HG03039 (cell line): ENCODE results near the gene HPN.
"Not testable (repeated sequence)": the region's sequence is repeated elsewhere in the genome, so short reads cannot be mapped to it uniquely, and the experiment has no call there.

Experiments
- ATAC-seq: cut with Tn5 transposase; IDR thresholded peaks from one replicate; pipeline ENCODE4 v1.9.1; 2021; ENCODE audit warnings: mild to moderate bottlenecking, moderate library complexity; ENCODE audit not compliant: unreplicated experiment

HPN gene

DNA sequence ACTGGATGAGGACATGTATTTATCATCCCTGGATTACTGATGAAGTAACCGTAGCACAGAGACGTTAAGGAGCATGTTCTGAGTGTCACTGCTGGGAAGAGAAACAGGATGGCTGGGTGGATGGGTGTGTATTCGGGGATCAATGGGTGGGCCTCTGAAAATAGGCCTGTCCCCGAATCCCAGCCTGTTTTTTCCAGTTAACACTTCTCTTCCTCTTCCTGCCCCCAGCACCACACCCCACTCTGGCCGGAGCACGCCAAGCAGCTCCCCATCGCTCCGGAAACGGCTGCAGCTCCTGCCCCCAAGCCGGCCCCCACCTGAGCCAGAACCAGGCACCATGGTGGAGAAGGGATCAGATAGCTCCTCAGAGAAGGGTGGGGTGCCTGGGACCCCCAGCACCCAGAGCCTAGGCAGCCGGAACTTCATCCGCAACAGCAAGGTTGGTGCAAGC is 32.6 kb upstream of the HPN start:
- ATAC-seq = no peak

DNA sequence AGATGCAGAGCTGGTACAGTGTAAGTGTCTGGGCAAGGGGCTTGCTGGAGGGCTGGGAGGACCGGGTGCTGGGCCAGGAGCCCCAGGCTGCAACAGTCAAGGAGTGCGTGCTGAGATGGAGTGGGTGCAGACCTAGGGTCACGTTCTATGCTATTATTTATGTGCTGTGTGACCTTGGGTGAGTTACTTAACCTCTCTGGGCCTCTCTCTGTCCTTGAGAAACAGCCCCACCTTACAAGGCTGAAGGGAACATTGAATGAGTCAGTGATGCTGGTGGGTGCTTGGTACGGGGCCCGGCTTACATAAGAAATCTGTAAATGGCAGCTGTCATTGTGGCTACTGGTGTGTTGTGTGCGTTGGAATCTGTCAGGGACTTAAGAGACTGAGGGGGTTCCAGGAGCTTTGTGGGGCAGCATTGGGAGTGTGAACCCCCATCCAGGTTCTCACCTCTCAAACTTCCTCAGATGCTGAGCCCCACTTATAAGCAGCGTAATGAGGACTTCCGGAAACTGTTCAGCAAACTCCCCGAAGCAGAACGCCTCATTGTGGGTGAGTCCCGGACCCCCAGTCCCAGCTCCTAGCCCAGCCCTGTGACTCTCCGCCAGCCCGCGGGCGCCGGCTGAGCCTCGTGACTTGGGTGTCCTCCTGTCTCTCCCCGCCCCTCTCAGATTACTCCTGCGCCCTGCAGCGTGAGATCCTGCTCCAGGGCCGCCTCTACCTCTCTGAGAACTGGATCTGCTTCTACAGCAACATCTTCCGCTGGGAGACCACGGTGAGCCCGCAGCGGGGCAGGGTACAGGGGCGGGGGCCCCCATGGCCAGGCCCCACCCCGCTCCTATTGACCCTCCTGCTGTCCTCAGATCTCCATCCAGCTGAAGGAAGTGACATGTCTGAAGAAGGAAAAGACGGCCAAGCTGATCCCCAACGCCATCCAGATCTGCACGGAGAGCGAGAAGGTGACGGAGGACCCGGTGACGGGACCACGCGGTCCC is 31.8 kb upstream of the HPN start:
- ATAC-seq = no peak

DNA sequence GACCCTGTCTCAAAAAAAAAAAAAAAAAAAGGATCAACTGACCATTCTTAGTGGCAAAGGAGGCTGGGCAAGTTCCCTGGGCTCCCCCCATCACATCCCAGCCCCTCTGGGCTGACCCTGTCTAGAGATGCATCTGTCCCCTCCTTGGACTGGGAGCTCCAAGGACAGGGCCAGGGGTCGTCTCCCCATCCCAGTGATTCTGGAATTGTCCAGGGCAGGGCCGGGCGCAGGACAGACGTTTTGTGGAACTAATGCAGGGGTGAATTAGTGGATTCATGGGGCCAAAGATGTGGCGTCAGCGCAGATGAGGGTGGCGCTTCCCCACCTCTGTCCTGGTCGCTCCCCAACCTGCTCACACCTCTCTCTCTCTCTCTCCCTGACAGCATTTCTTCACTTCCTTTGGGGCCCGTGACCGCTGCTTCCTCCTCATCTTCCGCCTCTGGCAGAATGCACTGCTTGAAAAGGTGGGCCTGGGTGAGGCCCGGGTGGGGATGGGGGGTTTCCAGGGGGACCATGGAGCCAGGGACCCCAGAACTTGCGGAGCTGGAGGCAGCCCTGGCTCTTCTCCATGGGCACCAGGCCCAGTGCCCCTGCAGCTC is 30.3 kb upstream of the HPN start:
- no peak for ATAC-seq

DNA sequence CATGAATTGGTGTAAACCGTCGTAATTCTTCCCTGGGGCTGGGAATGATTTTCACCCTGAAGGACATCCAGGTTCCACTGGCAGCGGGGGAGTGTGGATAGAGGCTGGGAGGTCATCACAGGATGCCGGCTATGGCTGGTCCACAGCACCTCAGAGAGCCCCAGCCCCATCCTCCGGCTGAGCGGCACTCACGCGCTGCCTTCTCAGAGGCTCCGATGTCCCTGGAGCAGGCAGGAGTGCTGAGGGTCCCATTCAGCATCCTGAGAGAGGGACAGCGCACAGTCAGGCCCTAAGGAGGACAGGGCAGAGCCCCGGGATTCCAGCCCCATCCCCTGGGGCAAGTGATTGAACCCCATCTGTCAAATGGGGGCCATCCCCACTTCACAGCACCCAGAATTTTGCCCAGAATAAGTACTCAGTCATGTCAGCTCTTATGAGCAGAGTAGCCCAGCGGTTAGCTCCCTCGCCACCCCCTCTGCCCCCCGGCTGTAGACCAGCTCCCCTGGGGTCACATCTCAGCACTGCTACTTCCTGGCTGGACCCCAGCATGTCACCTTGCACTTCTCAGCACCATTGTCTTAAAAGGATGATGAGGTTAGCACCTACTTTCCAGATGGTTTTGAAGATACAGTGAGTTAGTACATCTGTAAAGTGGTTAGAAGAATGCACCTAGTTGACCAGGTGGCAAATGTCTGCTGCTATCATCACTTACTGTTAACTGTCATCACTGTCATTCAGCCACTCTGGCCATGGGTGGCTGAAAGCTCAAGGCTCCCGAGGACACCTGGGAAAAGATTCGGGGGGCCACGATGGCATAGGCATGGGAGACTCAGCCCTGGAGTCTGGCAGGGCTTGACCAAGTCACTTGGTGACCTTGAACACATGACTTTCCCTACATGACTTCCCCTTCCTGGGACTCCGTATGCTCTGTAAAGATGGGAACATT is 29.5 kb upstream of the HPN start:
- ATAC-seq = no peak

DNA sequence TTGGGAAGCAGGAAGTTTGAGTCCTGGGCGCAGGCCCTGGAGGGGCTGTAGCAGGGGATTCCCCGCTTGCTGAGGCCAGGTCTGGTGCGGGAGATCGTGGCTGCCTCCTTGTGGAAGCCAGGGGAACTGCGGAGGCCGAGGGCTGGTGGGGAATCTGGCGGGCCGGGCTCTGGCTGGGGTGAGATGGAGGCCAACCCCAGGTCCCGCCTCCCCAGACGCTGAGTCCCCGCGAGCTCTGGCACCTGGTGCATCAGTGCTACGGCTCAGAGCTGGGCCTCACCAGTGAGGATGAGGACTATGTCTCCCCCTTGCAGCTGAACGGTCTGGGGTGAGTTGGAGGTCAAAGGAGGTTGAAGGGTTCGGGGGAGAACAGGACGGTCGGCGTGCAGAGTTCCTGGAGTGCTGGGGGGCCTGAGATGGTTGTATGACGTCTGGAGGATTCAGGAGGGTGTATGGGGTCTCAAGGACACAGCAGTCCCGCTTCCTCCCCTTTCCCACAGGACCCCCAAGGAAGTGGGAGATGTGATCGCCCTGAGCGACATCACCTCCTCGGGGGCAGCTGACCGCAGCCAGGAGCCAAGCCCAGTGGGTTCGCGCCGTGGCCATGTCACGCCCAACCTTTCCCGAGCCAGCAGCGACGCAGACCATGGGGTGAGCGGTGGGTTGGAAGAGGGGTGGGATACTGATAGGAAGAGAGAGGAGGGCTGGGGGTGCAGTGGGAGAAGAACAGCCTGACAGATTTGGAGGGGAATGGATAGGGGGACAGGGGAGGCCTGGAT is 28.3 kb upstream of the HPN start:
- ATAC-seq = no peak

DNA sequence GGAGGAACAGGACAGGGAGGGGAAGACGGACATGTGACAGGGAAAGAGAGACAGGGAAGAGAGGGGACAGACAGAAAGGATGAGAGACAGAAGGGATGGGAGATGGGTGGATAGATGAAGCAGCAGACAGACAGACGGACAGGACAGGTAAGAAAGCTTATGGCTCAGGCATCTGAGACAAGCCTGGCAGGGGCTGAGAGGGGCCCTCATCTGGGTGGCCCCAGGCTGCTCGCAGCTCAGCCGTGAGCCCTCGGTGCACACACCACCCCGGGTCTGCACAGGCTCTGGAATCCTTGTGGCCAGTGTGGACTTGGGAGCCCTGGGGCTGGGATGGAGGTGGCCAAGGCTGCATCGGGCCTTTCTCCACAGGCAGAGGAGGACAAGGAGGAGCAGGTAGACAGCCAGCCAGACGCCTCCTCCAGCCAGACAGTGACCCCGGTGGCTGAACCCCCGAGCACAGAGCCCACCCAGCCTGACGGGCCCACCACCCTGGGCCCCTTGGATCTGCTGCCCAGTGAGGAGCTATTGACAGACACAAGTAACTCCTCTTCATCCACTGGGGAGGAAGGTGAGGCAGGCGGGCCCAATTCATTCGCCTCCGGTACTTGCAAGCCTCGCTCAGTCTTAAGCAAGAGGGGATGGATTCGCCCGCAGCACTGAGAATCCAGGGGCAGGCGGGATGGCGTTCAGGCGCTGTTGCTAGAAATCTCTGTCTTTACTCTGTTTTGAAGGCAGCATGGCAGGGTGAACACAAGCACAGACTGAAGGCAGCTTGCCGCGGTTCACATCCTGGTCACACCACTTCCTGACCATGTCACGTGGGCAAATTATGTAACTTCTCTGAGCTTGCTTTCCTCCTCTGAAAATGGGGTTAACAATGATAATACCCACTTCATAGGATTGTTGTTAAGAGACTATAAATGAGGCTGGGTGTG is 27.4 kb upstream of the HPN start:
- ATAC-seq = no peak

DNA sequence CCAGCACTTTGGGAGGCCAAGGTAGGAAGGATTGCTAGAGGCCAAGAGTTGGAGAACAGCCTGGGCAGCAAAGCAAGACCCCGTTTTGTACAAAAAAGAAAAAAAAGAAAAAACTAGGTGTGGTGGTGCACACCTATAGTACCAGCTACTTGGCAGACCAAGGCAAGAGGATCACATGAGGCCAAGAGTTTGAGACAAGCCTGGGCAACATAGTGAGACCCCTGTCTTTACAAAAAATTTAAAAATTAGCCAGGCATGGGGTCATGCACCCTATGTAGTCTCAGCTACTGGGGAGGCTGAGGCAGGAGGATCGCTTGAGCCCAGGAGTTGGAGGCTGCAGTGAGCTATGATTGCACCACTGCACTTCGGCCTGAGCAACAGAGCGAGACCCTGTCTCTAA is 26.7 kb upstream of the HPN start:
- ATAC-seq = not testable (repeated sequence)

DNA sequence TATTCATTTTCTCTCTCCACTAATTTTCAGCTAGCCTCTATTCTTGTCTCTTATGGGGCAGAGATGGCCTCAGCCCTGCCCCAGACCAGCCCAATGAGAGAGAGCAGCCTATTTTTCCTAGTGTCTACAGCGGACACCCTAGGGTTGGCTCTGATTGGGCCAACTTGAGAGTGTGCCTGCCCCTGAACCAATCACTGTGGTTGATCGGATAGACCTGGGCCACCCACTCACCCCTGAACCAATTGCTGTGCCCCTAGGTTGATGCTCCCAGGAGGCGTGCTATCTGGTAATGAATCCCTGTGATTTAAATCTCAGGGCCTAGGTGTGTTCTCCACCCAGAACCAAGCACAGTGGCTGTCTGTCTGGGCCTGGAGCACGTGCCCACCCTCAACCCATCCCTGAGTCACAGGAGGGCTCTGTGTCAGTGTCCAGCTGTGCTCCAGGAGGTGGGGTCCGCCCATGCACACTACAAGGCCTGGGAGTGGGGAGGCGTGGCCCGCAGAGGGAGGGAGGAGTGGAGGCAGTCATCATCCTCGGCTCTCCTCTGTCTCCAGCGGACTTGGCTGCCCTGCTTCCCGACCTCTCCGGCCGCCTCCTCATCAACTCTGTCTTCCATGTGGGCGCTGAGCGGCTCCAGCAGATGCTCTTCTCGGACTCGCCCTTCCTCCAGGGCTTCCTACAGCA is 26.1 kb upstream of the HPN start:
- ATAC-seq = no peak

DNA sequence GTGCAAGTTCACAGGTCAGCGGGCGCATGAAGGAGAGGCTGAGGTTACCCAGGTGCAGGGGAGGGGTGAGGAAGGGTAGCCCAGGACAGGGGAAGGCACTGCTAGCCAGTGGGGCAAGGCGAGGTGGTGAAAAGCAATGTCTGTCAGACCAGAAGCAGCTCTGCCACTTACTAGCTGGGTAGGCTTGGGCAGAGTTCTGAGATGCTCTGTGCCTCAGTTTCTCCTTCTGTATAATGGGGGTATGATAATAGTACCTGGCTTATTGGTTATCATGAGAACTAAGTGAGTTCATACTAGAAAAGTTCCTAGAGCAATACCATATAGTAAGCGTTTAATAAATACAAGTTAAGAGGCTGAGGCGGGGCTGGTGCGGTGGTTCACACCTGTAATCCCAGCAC is 25.6 kb upstream of the HPN start:
- ATAC-seq = no peak

DNA sequence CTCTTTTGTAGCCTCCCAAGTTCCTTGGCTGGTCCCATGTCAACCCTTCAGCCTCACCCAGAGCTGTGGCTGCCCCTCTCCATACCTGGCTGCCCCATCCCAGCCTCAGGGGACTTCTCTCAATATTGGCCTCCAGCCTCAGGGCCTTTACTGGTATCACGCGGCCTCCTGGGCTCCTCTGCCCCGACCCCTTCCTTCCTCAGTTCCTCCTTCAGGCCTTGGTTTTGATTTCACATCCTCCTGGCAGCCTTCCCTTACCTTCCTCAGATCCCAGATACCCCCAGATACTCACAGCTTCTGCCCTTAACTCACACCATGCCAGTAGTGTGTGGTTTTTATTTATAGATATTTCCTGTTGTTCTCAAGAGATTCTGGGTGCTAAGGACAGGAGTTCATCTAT is 24.0 kb upstream of the HPN start:
- ATAC-seq = no peak

DNA sequence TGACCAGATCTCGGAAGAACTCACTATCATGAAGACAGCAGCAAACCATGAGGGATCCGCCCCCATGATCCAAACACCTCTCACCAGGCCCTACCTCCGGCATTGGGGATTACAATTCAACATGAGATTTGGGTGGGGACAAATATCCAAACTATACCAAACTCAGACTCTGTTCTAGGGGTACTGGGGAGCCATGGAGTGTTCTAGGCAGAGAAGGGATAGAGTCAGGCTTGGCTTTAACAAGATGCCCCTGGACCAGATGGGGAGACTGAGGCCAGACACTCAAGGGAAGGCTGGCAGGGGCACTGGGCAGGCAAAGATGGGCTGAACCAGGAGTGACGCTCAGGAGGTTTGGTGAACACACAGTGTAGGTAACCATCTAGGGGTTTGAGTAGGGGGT is 23.1 kb upstream of the HPN start:
- no peak for ATAC-seq

DNA sequence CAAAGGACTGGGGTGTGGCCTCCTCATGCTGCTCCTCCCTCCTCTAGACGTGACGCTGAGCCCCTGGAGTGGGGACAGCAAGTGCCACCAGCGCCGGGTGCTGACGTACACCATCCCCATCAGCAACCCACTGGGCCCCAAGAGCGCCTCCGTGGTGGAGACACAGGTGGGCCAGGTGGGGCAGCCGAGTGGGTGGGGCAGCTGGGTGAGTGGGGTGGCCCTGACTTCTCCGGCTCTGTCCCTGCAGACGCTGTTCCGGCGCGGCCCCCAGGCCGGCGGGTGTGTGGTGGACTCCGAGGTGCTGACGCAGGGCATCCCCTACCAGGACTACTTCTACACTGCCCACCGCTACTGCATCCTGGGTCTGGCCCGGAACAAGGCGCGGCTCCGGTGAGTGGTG is 22.4 kb upstream of the HPN start:
- no peak for ATAC-seq

DNA sequence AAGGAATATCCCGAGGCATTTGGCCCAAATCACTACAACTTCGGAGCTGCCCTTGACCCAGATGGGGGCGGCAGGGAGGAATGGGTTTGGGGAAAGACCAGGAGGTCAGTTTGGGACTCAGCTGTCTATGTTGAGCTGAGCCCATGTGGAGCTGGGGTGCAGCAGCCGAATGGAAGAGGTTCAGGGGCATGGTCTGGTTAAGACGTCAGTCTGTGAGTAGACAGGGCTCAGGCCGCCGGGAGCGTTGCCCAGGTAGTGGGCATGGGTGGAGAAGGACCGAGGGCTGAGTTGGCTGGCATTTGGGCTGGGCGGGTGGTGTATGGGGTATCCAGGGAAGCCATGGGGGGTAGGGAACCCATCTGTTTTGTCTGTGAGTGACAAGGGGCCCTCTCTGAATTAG is 20.5 kb upstream of the HPN start:
- no peak for ATAC-seq

DNA sequence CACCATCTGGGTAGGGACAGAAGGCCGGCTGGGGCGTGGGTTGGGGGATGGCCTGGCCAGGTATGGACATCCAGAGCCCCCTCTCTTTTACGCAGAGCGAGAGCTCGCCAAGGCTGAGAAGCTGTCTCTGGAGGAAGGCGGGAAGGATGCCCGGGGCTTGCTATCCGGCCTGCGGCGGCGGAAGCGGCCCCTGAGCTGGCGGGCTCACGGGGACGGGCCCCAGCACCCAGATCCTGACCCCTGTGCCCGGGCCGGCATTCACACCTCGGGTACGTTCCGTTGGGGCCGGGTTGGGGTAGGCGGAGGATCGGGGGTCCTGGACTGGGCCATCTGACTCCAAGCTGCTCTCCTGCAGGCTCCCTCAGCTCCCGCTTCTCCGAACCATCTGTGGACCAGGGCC is 19.9 kb upstream of the HPN start:
- no peak for ATAC-seq

DNA sequence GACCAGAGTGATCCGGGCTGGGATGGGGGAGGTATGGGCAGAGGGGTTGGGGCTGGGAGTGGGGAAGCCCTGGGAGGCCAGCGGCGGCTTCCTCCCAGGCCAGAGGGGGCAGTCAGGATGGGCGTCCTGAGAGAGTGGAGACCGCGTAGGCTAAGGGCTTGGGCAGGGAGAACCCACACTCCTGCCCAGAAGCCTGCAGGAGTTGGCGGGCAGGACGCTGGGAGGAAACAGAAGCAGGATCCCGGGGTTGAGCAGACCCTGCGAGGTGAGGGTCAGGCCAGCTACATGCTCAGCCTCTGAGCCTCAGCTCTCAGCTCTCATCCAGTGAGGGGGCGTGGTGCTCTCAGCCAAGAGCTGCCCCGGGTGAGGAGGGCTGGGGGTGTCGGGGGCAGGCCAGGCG is 19.1 kb upstream of the HPN start:
- ATAC-seq = no peak

DNA sequence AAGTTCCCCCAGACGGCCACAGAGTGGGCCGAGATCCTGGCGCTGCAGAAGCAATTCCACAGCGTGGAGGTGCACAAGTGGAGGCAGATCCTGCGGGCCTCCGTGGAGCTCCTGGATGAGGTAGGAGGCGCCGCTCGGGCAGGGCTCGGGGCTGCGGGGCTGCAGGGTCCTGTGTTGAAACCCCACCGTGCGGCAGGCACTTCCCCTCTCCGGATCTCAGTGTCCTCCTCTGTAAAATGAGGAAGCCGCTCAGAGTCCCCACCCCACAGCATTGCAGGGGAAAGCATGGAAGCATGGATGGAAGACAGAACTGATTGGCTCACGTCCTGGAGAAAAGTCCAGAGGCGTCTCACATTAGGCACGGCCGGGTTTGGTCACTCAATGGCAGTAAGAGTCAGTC is 18.1 kb upstream of the HPN start:
- no peak for ATAC-seq

DNA sequence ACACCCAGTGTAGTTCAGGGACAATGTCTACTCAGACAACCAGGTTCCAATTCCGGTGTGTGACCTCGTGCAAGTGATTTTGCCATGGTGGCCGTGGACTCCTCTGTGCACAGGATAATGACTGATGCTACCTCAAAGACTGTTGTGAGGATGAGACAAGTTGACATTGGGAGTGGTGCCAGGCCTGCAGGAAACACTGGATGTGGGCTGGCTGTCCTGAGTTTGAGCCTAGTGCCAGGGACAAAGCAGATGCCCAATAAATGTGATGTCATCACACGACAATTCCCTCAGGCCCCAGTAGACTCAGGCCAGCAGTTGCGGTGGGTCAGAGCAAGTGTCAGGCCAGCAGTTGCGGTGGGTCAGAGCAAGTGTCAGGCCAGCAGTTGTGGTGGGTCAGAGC is 17.4 kb upstream of the HPN start:
- ATAC-seq = no peak

DNA sequence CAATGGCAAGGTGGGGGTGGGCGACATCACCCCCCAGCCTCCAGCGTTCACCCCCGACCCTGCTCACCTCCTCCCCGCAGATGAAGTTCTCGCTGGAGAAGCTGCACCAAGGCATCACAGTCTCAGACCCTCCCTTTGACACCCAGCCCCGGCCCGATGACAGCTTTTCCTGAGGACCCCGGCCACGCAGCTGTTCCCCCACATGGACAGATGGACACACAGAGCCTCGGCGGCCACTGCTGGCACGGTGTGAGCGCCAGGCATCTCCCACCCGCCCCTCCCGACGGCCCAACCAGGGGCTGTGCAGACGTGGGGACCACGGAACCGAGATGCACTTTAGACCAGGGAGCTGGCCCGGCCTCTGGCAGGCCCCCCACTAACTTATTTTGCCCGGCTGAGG is 15.6 kb upstream of the HPN start:
- ATAC-seq = no peak

DNA sequence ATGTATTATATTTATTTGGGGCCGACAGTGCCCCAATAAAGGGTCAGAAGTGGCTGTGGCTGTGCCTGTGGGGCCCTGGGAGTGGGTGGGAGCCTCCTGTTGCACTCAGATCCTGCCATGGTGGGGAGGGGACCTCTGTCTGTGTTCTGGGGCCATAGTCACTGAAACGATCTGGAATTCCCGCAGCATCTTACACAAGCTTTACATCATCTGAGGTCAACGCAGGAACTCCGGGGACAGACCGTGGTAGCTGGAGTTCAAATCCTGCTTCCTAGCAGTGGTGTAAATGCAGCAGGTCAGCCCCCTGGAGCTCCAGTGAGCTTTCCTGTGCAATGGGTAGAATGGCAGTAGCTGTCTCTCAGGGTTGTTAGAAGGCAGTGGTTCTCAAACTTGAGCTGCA is 15.1 kb upstream of the HPN start:
- ATAC-seq = no peak
